AG09319 (cell line): ENCODE results near the gene DCLK1.

ENCODE experiments used
- DNase-seq: peaks from one replicate; pipeline ENCODE4 v3.0.0-alpha.2; 2010; ENCODE audit warnings: low read depth; ENCODE audit errors: extremely low read depth
- TF ChIP-seq, protein P1 (sequence below): IDR thresholded peaks from 2 replicates; pipeline ENCODE4 v1.5.1; 2011; ENCODE audit warnings: low read depth, mild to moderate bottlenecking, inconsistent platforms, low read length, moderate library complexity

Gene DCLK1

DNA sequence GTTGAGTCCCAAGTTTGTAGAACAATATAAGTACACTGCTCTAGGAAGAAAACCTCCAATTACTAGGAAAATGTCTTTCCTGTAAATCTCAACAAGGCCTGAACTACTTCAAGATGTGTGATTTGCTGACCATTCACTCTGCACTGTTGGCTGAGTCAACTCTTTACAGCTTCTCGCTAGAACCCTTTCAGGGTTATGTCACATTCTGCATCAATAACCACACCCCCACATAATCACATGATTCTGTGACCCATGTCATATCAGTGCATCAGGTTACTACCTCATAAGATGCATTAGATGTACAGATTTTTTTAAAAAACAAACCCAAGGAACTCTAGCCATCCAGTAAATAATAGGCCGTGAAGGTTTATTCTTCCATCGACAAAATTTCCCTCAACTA is 16.1 kb upstream of the DCLK1 start:
- TF ChIP-seq, protein P1, sequence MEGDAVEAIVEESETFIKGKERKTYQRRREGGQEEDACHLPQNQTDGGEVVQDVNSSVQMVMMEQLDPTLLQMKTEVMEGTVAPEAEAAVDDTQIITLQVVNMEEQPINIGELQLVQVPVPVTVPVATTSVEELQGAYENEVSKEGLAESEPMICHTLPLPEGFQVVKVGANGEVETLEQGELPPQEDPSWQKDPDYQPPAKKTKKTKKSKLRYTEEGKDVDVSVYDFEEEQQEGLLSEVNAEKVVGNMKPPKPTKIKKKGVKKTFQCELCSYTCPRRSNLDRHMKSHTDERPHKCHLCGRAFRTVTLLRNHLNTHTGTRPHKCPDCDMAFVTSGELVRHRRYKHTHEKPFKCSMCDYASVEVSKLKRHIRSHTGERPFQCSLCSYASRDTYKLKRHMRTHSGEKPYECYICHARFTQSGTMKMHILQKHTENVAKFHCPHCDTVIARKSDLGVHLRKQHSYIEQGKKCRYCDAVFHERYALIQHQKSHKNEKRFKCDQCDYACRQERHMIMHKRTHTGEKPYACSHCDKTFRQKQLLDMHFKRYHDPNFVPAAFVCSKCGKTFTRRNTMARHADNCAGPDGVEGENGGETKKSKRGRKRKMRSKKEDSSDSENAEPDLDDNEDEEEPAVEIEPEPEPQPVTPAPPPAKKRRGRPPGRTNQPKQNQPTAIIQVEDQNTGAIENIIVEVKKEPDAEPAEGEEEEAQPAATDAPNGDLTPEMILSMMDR: no peak
- DNase-seq: no peak

DNA sequence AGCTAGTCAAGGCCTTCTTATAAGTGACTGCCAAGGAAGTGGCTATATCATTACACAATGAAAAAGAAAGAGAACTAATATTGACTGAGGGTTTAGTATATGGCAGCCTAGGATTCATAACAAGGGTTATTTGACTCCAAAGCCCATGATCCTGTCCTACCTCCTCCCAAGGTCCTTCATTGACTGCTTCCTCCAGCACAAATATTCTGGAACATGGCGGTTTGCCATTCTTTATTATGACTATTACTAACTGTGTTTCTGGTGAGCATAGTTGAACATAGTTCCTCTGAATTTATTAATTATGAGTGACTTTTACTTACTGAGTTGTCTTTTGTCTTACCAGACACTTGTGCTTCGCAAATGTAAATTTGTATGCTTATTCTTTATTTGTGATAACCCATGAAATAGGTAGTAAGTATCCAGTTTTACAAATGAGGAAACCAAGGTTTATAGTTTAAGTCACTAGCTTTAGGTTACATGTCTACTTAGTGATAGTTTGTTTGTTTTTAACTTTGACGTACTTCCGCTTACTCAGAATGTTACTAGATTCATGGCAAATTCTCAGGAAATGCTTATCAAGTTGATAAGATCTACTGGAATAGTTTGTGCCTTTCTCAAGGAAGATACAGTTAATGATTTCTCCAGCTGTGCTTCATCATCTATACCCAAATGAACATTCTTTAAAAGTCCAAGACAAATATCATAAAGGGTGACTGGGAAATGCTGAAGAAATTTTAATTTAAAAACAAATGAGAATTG is 15.5 kb upstream of the DCLK1 start:
- TF ChIP-seq, protein P1: no peak
- no peak for DNase-seq

DNA sequence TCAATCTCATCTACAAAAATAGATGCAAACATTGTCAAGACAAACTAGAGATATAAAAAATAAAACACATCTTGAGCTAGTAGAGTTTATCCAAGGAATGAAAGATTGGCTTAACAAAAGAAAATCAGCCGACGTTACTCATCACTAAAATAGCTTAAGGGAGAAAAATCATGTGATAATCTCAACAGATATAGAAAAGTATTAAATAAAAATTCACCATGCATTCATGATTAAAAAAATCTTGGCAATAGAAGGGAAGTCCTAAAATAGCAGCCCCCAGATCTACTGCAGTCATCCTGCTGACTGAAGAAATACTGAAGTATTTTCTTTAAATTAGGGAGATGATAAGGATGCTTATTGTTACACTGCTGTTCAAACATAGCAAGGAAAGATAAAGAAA is 12.6 kb upstream of the DCLK1 start:
- no peak for DNase-seq
- TF ChIP-seq, protein P1: no peak

DNA sequence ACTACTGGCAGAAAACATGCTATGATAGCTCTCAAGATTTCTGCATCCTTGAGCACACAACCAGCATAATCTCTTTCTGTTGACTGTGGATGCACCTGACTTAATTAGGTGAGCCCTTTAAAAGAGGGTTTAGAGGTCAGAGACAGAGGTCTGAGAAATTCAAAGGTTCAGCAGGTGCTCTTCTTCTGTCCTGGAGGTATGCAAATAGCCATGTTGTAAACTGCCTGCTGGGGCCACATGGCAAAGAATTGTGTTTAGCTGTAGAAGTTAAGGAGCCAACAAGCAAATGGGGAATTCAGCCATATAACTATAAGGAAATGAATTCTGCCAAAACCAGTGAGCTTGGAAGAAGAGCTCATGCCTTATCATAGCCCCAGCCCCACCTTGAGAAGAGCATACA is 11.6 kb upstream of the DCLK1 start:
- no peak for DNase-seq
- TF ChIP-seq, protein P1: no peak

DNA sequence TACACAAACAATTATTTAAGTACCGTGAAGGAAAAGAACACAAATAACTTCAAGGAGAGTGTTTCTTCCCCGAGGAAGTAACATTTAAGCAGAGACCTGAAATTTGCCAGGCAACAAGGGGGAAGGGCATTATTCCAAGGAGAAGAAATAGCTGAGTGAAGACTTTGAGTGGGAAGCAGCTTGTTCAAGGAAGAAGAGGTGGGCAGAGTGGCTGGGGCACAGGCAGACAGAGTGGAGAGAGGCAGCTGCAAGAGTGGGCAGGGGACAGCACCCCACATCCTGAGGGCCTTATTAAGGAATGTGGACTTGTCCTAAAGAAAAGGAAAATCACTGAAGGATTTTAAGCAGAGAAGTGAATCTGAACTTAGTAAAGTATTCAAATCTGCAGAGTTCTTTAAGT is 4.7 kb upstream of the DCLK1 start:
- TF ChIP-seq, protein P1: no peak
- no peak for DNase-seq

DNA sequence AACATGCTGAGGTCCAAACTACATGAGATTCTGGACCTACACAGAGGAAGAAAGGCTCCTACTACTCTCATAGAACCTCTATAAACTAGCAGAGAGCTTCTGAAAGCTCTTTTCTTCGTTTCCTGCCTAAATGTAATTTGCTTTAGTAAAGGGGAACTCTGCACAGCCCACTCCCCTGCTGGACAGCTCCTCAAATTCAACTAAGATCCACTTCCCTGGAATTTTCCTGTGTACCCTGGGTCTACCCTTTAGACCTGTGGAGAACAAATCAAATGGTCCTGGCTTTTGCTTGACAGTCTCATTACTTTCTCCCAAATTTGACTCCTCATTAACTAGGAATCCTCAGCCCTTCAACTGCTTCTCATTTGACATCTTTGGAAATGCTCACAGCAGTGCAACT is 3.5 kb upstream of the DCLK1 start:
- no peak for DNase-seq
- TF ChIP-seq, protein P1: no peak

DNA sequence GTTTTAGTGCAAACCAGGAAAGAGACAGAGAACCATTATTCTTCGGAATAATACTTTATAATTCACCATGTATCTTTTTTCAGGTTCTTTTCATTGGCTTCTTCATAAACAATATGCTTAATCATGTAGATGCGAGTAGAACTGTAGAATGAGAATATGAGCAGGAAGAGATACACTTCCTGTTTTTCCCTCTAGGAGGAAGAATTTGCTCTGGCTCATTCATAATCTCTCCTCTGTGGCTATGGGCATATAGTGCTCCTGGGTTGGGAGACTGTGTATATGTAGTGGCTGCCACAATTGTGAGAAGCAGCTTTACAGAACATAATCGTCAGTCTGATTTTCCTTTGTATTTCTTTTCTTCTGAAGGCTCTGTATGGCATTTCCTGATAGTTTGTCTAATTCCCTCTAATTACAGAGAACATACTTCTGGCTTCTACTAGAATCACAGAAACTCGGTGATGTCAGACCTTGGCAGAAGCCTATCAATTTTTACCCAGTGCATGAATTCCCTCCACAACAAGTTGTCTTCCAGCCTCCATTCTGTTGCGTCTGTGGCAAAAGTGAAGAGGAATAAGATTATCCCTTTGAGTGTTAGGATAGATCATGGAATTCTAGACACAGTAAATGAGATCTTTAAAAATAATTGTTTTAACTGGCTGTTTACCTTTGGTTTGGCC is 2.9 kb upstream of the DCLK1 start:
- TF ChIP-seq, protein P1: no peak; the same call in 1 of the 2 replicates
- DNase-seq: no peak
